ENCODE measurements around the gene MSL1.
A peak's percentile ranks its signal among the peaks of the same experiment; 100 is the strongest.

Gene MSL1

GRCh38 chr17:40121181-40122135 lies at the start of gene MSL1:
Gene MSL1 (plus strand): TSS chr17:40121971. CDS start chr17:40122613, 642 bp downstream.
- DNase-seq: peak; percentile 83 to 86

GRCh38 chr17:40072040-40072734 lies 49.6 kb upstream of the MSL1 start:
- no peak for DNase-seq

- DNase-seq: no peak
Observed at GRCh38 chr17:40072735-40073346, 48.9 kb upstream of the MSL1 start.

DNA sequence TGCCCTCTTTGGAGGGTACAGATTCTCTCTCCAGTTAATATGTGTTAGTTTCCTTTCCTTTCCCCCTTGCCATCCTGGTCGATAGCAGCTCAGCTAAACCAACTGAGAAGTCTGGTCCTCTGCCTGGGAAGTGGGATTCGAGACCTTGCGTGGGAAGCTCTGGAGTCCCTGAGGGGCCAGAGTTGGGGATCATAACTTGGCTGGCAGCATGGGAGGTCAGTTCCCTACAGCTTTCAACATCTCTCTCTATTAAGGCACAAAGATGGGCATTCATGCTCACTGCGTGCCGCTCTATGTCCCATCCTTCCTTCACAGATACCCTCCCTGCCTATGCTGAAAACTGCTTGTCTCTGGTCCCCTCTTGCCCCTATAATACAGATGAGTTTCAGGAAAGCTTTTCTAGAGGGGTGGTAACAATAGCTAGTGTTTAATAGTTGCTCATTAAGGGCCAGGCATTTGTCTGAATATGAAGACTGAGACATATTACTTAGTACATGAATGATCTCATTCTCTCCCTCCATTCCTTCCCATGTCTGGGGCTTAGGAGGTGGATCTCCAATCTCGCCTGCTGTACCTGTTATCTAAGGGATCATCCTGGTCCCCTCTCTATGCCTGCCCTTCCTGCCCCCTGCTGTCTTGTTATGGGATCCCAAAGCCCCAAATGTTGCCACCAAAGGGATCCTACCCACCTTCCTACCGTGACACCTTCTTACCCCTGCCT lies 48.2 kb upstream of the MSL1 start:
- no peak for DNase-seq

DNA sequence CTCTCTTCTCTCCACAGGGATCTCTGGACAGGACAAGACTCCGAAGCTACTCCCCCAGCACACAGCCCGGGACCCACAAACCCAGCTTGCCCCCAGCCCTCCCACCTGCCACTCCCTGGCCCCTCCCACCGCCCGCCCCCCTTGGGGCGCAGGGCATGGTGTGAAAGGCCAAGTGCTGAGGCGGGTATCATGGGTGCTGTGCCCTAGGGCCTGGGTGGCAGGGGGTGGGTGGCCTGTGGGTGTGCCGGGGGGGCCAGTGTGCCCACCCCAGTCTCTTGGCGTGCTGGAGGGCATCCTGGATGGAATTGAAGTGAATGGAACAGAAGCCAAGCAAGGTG lies 47.6 kb upstream of the MSL1 start:
- DNase-seq: no peak

DNA sequence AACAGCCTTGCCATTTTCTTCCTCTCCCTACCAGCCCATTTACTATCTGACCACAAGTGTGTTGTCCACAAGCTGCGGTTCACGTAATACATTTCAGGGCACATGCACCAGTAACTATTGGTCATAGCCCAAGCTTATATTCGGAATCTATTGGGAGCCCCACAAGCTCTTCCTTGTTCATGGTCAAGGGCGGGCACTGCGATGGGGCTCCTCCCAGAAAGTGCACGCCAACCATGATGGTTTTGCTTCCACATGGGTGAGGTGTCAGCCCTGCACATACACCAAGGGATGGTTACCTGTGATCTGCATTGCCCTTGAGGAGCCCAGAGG lies 46.9 kb upstream of the MSL1 start:
- DNase-seq: no peak

GRCh38 chr17:40075201-40075941 lies 46.4 kb upstream of the MSL1 start:
- peak; percentile 56 to 63 for DNase-seq

- DNase-seq: no peak
Observed at GRCh38 chr17:40075942-40076498, 45.8 kb upstream of the MSL1 start.

- no peak for DNase-seq
Observed at GRCh38 chr17:40076591-40076990, 45.2 kb upstream of the MSL1 start.

- DNase-seq: no peak
Observed at GRCh38 chr17:40079545-40079944, 42.2 kb upstream of the MSL1 start.

DNA sequence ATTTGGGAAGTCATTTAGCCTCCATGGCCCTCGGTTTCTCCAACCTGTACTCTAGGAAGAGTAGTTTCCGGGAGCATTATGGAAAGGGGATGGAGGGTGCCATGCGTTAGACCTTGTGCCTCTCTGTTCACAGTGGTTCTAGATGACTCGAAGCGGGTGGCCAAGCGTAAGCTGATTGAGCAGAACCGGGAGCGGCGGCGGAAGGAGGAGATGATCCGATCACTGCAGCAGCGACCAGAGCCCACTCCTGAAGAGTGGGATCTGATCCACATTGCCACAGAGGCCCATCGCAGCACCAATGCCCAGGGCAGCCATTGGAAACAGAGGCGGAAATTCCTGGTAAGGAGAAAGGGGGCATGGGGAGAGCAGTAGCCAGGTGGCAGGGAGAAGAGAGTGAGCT lies 37.3 kb upstream of the MSL1 start:
- no peak for DNase-seq

GRCh38 chr17:40086150-40087044 lies 35.4 kb upstream of the MSL1 start:
- DNase-seq: peak; percentile 46 to 71

GRCh38 chr17:40087049-40087794 lies 34.5 kb upstream of the MSL1 start:
- DNase-seq: no peak

DNA sequence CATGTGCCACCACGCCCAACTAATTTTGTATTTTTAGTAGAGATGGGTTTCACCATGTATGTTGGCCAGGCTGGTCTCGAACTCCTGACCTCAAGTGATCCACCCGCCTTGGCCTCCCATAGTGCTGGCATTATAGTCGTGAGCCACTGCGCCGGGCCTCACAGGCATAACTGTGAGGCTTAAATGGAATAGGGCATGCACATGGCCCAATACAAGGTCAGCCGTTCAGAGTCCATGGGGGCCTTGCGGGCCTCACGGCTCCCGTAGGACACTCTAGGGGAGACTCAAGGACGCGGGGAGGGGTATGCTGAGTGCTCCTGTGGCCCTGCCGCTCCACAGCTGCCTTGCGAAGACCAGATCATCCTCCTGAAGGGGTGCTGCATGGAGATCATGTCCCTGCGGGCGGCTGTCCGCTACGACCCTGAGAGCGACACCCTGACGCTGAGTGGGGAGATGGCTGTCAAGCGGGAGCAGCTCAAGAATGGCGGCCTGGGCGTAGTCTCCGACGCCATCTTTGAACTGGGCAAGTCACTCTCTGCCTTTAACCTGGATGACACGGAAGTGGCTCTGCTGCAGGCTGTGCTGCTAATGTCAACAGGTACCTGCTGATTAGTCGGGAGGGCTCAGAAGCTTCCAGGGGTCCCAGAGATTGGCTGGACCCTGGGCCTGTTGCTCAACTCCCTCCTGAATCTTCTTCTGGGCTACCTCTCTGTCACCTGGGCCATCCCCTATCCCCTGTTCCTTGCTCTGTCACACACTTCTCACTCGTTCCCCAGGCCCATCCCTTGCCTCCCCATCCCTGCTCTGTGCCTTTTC lies 33.7 kb upstream of the MSL1 start:
- no peak for DNase-seq

DNA sequence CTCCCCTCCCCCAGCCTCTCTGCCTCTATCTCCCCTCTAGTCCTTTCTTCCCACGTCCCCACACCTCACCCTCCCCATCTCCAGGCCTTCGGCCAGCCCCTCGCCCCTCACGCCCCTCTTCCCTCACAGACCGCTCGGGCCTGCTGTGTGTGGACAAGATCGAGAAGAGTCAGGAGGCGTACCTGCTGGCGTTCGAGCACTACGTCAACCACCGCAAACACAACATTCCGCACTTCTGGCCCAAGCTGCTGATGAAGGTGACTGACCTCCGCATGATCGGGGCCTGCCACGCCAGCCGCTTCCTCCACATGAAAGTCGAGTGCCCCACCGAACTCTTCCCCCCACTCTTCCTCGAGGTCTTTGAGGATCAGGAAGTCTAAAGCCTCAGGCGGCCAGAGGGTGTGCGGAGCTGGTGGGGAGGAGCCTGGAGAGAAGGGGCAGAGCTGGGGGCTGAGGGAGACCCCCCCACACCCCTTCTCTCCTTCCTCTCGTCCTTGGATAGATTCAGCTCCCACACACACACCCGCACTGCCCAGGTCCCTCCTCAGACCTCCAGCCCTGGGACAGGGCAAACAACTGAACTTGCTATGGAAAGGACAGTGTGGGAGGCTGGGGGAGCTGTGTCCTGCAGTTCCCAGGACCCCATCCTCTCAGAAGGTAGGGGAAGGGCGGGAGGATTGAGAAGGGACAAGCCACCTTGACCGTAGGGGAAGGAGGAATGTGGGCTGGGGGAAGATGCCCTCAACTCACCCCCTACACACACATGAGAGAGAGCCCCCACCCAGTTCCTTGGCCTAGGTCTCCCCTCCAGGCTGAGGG lies 32.5 kb upstream of the MSL1 start:
- DNase-seq: no peak

- no peak for DNase-seq
Observed at GRCh38 chr17:40090237-40091119, 31.3 kb upstream of the MSL1 start.

DNA sequence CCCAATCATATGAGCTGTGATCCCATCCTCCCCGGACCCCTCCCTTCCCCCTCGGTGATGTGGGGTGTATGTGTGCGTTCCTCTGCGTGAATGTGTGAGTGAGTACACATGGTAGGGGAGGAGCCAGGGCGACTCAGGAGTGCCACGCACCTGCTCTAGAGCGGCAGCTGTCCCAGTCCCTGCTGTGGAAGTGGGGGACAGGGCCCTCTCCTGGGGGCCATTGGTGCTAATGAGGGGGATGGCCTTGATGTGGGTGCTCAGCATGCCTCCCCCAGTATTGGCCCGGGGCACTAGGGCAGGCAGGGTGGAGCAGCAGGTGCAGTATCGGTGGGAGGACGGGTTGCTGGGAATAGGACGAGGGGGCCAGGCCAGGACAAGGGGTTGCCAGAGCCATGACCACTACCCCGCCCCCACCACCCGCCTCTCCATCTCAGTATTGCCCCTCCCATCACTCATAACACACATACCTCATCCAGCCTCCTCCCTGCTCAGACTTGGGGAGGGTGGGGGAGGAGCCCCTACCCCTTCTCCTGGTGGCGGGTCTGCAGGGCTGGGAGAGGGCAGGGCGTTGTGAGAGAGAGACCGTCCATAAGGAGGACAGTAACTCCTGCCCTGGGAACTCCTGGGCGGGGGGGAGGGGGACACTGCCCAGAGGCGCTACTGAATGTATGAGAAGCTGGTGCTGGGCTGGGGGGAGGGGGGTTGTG lies 29.9 kb upstream of the MSL1 start:
- DNase-seq: no peak

All from stimulated activated CD4-positive, alpha-beta T cell treated with anti-CD3 and anti-CD28 coated beads, Interleukin-4, amount 100 ng/mL, for 4 hours (primary cell).